COLO668 (cell line): Measurements from ENCODE around the gene ATP2B3.

Experiments used
- DNase-seq: peaks from one replicate; lab custom pipeline; 2025; ENCODE audit not compliant: unreplicated experiment; lab: John Stamatoyannopoulos, UW

The ATP2B3 gene

DNA sequence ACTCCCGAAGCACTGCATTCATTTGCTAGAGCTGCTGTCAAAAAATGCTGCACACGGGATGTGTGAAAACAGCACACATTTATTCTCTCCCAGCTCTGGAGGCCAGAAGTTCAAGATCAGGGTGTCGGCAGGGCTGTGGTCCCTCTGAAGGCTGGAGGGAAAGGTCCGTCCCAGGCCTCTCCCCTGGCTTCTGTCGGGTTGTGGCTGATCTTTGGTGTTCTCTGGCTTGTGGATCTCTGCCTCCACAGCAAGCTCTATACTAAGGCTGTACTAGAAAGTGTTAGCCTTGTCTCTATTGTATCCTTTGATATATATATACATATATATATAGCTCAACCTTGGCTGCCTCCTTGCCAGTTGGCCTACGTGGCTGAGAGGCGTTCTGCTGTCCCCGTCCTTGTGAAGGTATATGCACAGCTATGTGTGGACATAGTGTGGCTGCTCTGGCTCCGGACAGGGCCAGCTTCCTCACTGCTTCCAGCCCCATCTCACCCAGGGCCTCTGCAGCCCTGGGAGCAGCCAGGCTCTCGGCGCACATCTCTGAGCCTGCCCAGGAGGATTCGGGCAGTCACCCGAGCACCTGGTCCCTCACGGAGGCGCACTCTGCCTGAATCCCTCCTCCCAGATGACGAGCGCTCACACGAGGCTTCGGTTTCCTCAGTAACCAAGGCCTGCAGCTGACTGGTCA is 114.6 kb downstream of the ATP2B3 start:
- no peak for DNase-seq
